HG03575 (cell line): Measurements from ENCODE around the gene E2F2.

ENCODE experiments used
- ATAC-seq: cut with Tn5 transposase; IDR thresholded peaks from one replicate; pipeline ENCODE4 v1.9.1; 2021; ENCODE audit not compliant: unreplicated experiment, insufficient number of reproducible peaks, low FRiP score; ENCODE audit errors: extremely low read depth

E2F2 gene

GRCh38 chr1:23563755-23564374 lies 32.8 kb upstream of the E2F2 start:
- no peak for ATAC-seq

GRCh38 chr1:23563003-23563402 lies 32.0 kb upstream of the E2F2 start:
- no peak for ATAC-seq

- no peak for ATAC-seq
These were observed 31.3 kb upstream of the E2F2 start for GRCh38 chr1:23562137-23562876.

- no peak for ATAC-seq
These were observed 30.7 kb upstream of the E2F2 start for GRCh38 chr1:23561813-23562100.

- ATAC-seq = no peak
These were observed 30.2 kb upstream of the E2F2 start for GRCh38 chr1:23561076-23561812.

GRCh38 chr1:23559985-23560741 lies 29.1 kb upstream of the E2F2 start:
- no peak for ATAC-seq

GRCh38 chr1:23559136-23559984 lies 28.3 kb upstream of the E2F2 start, which contains the start of gene ID3:
TSS of gene ID3 (minus strand) at chr1:23559501. CDS start at chr1:23559426, 75 bp downstream.
- ATAC-seq = no peak

- no peak for ATAC-seq
These were observed 27.8 kb upstream of the E2F2 start for GRCh38 chr1:23558872-23559135.

GRCh38 chr1:23558140-23558871 lies 27.3 kb upstream of the E2F2 start:
- ATAC-seq = no peak

- ATAC-seq = no peak
These were observed 26.6 kb upstream of the E2F2 start for GRCh38 chr1:23557471-23558124.

- no peak for ATAC-seq
These were observed 25.8 kb upstream of the E2F2 start for GRCh38 chr1:23556635-23557470.

GRCh38 chr1:23555986-23556634 lies 25.1 kb upstream of the E2F2 start:
- ATAC-seq = no peak

GRCh38 chr1:23555270-23555985 lies 24.4 kb upstream of the E2F2 start:
- no peak for ATAC-seq

- ATAC-seq = no peak
These were observed 23.6 kb upstream of the E2F2 start for GRCh38 chr1:23554481-23555269.

- no peak for ATAC-seq
These were observed 23.1 kb upstream of the E2F2 start for GRCh38 chr1:23554127-23554480.
